NB4 (cell line): ENCODE results near the gene SHB.

Source experiments
- CTCF ChIP-seq: IDR thresholded peaks from one replicate; pipeline ENCODE4 v1.5.1; 2012; ENCODE audit warnings: low read depth, low read length
- MAX ChIP-seq: IDR thresholded peaks from 2 replicates; pipeline ENCODE4 v1.6.1; 2011; ENCODE audit warnings: low read depth, low read length

GRCh38 chr9:37905776-37906175, 163.3 kb downstream of the SHB start:
- no peak for TF ChIP-seq CTCF
- TF ChIP-seq MAX: no peak
